A549 (cell line): ENCODE data around the gene GNAT3.

Source experiments
- CHD4 ChIP-seq: fragments of 200-600 bp; sonication (generic); IDR thresholded peaks from 2 replicates; pipeline ENCODE4 v1.6.1; 2016; ENCODE audit warnings: antibody characterized with exemption, mild to moderate bottlenecking, borderline replicate concordance
- EHMT2 ChIP-seq: fragments of 200-600 bp; sonication (generic); IDR thresholded peaks from 2 replicates; pipeline ENCODE4 v1.6.1; 2016; ENCODE audit warnings: antibody characterized with exemption, low read depth, mild to moderate bottlenecking, moderate library complexity
- EP300 ChIP-seq, 2 experiments: fragments of >200 bp; sonication (Bioruptor Twin); formaldehyde crosslinking; IDR thresholded peaks; 2 replicates in 1 of 2; 3 replicates in 1 of 2; pipeline ENCODE4 v1.6.1; 2016 to 2017
- POLR2A ChIP-seq: IDR thresholded peaks from 2 replicates; pipeline ENCODE4 v1.6.1; 2012; ENCODE audit warnings: mild to moderate bottlenecking, low read length
- SMC3 ChIP-seq: fragments of >200 bp; sonication (Bioruptor Twin); formaldehyde crosslinking; IDR thresholded peaks from 3 replicates; pipeline ENCODE4 v1.6.1; 2018; ENCODE audit warnings: inconsistent platforms
- TF ChIP-seq, protein P1 (sequence below): fragments of >200 bp; sonication (Bioruptor Twin); formaldehyde crosslinking; IDR thresholded peaks from 3 replicates; pipeline ENCODE4 v1.5.1; 2016

- TF ChIP-seq EHMT2 (no peak), POLR2A (no peak), EP300 (IDR thresholded peaks at IDR 0.05) (peak in 1 of 2 experiments; percentile 34; a peak in 2 of 5 replicates), SMC3 (0 out of 3 replicates have a peak, but pooled peaks have one; percentile 19), CHD4 (no peak)
- TF ChIP-seq, protein P1, sequence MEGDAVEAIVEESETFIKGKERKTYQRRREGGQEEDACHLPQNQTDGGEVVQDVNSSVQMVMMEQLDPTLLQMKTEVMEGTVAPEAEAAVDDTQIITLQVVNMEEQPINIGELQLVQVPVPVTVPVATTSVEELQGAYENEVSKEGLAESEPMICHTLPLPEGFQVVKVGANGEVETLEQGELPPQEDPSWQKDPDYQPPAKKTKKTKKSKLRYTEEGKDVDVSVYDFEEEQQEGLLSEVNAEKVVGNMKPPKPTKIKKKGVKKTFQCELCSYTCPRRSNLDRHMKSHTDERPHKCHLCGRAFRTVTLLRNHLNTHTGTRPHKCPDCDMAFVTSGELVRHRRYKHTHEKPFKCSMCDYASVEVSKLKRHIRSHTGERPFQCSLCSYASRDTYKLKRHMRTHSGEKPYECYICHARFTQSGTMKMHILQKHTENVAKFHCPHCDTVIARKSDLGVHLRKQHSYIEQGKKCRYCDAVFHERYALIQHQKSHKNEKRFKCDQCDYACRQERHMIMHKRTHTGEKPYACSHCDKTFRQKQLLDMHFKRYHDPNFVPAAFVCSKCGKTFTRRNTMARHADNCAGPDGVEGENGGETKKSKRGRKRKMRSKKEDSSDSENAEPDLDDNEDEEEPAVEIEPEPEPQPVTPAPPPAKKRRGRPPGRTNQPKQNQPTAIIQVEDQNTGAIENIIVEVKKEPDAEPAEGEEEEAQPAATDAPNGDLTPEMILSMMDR = no peak
Measured at GRCh38 chr7:80542398-80542797, 30.5 kb upstream of the GNAT3 start.
